ENCODE results near the gene PIK3CD. TPM values are rescaled to one million over a fixed set of nuclear protein-coding genes. Genes with fewer than 3 reads are reported as not detected.

The PIK3CD gene
- total RNA-seq (2022; extraction: Qiagen RNA extraction; ENCODE audit: low read depth): 6.6 to 9.5 TPM (median 7.8 TPM) in 5 replicates

DNA sequence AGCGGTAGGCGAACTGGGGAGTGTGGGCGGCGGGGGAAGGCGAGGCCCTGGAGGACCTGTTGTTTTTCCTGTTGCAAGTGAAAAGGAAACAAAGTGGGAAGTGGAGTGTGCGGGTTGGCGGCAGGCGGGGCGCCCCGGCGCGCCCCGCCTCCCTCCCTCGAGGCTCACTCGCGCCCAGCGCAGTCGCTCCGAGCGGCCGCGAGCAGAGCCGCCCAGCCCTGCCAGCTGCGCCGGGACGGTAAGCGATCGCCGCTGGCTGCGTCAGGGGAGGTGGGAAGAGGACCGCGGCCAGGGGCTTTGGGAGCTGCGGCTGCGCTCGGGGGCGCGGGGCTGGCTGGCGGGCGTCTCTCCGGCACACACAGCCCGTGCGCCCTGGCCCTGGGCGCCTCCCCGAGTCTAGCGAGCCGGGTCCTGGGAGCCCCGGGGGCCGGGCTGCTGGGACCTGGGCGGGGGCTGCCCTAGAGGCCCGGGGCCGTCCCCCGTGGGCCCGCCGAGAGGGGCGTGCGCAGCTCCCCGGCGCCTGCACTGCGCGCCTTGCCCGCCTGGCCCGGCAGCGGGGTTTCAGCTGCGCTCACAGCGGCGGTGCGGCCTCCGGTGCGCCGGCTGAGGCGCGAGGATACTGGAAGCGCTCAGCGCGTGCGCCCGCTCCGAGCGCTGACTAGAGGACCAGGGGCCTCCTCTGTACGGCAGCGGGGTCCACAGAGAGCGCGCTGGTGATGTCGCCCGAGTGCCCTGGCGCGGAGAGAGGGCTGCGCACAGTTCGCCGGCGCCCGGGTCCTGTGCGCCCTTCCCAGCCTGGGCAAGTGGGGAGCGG is at the start of gene PIK3CD:
Gene PIK3CD, plus strand, starts transcription at position 167 of the 814 bp plus-strand sequence. CDS start 58,725 bp downstream, outside the sequence.

Other genes with a start within 250 kb of the PIK3CD start
- gene SLC25A33, start 112.3 kb upstream of the PIK3CD start, total RNA-seq (2022; extraction: Qiagen RNA extraction; ENCODE audit: low read depth): 2.4 to 4.1 TPM (median 3.4 TPM) in 5 replicates
- 11.0 to 15.2 TPM (median 14.7 TPM) in 5 replicates for gene TMEM201, start 62.8 kb upstream of the PIK3CD start, total RNA-seq (2022; extraction: Qiagen RNA extraction; ENCODE audit: low read depth)
- gene CLSTN1, start 172.2 kb downstream of the PIK3CD start, total RNA-seq (2022; extraction: Qiagen RNA extraction; ENCODE audit: low read depth): 60.8 to 69.5 TPM (median 64.2 TPM) in 5 replicates

All from A549 treated with RU486 at 1 μM for 4 hours (cell line).